Stimulated activated CD4-positive, alpha-beta T cell treated with anti-CD3 and anti-CD28 coated beads, Interleukin-12 subunit alpha, Interleukin-12 subunit beta, amount 100 ng/mL, for 4 hours (primary cell): ENCODE measurements around the gene TNS3.
"Not testable (repeated sequence)": the region's sequence is repeated elsewhere in the genome, so short reads cannot be mapped to it uniquely, and the experiment has no call there.

ENCODE experiments used
- DNase-seq: peaks from one replicate; pipeline ENCODE4 v3.0.0-alpha.2; 2020

The TNS3 gene

DNA sequence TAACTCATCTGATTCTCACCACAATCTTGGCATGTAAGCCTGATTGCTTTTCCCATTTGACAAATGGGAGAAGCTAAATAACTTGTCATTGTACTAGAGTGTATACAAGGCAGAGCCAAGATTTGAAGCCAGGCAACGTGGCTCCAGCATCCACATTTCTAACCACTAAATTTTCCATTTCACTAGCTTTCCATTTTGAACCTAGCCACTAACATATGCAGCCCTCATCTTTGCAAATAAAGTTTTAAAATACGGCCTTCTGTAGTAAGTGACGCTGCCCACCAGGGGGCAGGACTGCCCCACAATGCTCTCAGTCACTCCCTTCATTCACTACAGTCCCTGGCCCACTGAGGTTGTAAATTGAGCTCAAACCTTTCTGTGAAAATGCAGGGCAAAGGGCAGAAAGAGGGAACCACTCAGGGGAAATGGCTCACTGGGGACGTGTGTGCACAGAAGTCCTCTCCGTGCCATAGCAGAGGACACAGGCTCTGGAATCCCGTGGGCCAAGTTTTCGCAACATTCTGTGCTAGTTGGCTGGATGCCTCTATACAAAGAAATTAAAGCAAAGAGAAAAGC is 315.7 kb downstream of the TNS3 start:
- DNase-seq: no peak

DNA sequence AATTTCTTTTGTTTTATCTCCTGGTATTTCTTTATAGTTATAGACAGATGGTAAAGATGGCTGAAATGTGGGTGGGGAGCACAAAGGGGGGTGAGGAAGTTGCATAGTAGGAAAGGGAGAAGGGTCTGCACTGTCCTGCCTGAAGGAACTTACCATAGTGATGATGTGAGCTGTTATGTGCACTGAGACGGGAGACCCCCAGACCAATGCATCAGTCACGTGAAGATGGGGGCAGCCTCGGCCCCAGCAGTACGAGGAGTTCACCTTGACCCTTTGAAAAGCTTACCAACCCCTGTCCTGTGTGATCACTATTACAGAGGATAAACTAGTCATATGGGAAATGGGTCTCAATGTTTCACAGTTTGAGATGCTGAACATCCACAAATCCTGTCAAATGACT is 316.3 kb downstream of the TNS3 start:
- DNase-seq: no peak

GRCh38 chr7:47264021-47264651 is 317.8 kb downstream of the TNS3 start:
- DNase-seq: no peak

- no peak for DNase-seq
Measured at GRCh38 chr7:47262881-47263280, 319.0 kb downstream of the TNS3 start.

GRCh38 chr7:47262160-47262559 is 319.8 kb downstream of the TNS3 start:
- DNase-seq: not testable (repeated sequence)

GRCh38 chr7:47260270-47260669 is 321.6 kb downstream of the TNS3 start:
- no peak for DNase-seq

DNA sequence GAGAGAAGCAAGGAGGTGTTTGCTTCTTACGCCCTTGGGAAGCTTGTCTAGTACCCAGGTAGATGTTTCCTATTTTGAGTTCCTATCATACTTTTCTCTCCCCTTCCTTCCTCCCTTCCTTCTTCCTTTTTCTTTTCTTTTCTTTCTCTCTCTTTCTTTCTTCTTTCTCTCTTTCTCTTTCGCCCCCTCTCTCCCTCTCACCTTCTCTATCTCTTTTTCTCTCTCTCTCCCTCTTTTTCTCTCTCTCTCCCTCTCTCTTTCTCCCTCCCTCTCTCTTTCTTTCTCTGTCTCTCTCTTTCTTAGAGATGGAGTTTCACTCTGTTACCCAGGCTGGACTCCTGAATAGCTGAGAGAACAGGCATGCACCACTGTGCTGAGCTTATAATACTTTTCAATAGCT is 322.2 kb downstream of the TNS3 start:
- no peak for DNase-seq

- DNase-seq: no peak
Measured at GRCh38 chr7:47258798-47259197, 323.1 kb downstream of the TNS3 start.

DNA sequence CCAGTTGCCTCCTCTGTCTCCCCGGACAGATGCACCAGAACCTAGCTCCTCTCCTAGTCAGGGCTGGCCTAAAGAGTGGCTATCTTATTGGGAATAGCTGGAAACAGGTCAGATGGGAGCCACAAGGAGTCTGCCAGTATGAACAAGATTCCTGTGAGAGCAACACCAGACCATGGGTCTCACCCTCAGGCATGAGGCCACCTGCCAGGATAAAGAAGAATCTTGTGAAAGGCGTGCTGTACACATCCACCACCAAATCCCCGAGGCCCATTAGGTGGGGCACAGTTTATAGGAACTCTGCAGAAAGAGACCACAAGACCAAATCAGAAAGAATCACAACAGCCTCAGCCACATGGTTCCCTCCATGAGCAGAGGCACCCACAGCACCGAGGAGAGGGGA is 325.9 kb downstream of the TNS3 start:
- DNase-seq: no peak

- no peak for DNase-seq
Measured at GRCh38 chr7:47255441-47255840, 326.5 kb downstream of the TNS3 start.

GRCh38 chr7:47255007-47255406 is 326.9 kb downstream of the TNS3 start:
- no peak for DNase-seq

GRCh38 chr7:47254081-47254977 is 327.6 kb downstream of the TNS3 start:
- DNase-seq: peak; percentile 45

DNA sequence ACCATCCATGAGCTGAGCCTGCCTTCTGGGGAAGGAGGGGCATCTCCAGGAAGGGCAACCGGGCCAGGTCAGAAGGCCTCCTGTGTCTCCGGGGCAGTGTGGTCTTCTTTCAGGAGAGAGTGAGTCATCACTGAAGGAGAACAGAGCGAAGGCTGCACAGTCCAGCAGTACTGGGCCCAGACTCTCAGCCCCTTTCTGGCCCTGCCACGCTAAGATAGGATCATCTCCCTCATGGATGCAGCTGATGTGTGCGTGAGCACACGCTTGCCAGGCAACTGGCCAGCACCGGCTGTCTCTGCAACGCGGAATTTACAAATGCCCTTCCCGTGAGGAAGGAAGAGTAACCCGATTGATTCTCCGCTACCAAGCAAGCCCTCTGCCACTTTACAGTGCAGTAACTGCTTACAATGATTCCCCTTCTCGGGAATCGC is 328.2 kb downstream of the TNS3 start:
- no peak for DNase-seq

GRCh38 chr7:47252675-47253074 is 329.2 kb downstream of the TNS3 start:
- no peak for DNase-seq

DNA sequence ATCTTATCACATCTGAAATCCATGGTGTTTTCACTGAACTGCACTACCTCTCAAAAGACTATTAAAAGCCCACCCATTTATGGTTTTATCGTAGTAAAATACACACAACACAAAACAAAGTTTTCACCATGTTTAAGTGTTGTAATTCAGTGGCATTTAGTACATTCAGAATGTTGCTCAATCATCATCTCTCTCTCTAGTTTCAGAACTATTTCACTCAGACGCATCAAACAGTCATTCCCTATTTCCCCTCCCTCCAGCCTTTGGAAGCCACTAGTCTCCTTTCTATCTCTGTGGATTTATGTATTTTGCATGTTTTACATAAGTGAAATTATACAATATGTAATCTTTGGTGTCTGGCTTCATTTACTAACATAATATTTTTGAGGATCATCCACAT is 332.6 kb downstream of the TNS3 start:
- DNase-seq: no peak

GRCh38 chr7:47248797-47249196 is 333.1 kb downstream of the TNS3 start:
- DNase-seq: no peak

DNA sequence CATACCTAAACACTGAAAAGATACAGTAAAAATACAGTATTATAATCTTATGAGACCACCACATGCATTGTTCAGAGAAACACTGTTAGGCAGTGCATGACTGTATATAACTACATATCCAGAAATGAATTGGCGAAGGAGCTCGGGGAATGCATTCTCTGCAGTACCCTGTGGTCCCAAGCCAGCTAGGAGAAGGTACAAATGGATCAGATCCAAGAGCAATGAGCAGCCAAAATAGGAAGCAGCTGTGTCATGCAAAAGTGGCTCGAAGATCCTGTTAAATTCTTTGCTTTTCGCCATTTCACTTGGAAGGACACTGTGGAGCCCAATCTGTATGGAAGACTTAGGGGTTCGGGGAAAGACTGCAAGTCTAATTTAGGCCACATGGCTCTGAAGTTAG is 334.8 kb downstream of the TNS3 start:
- DNase-seq: no peak

GRCh38 chr7:47244692-47245091 is 337.2 kb downstream of the TNS3 start:
- no peak for DNase-seq

DNA sequence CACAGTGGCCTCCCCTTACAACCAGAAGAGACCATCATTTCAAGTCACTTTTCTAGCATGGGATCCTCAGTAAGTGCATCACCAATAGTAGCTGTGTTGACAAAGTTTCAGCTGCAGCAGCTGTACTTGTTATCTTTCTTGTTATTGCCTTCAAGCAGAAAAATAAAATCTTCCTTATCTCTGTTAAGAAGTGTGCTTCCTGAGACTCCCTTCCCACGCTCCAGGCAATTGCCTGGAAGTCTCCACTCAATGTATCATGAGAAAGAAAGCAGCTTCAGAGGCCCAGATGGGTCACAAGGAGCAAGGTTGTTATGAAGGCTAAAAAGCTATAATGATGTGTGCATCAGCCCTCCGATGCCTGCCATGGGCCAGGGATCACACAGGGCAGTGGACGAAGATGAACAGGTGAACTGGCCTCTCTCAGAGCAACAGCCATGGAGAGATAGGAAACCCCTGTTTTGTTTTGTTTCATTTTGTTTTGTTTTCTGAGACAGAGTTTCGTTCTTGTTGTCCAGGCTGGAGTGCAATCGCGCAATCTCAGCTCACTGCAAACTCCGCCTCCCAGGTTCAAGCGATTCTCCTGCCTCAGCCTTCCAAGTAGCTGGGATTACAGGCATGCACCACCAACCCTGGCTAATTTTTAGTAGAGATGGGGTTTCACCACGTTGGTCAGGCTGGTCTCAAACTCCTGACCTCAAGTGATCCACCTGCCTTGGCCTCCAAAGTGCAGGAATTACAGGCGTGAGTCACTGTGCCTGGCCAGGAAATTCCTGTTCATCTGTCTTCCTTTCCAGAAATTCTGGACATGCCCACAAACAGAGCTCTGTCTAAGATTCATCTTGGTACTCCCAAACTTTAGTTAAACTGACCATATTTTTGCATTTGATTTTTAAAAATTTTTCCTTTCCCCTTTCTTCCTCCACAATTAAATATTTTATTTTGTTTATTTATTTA is 340.5 kb downstream of the TNS3 start:
- DNase-seq: no peak

- no peak for DNase-seq
Measured at GRCh38 chr7:47239931-47240421, 341.9 kb downstream of the TNS3 start.

GRCh38 chr7:47239034-47239433 is 342.9 kb downstream of the TNS3 start:
- DNase-seq: no peak

DNA sequence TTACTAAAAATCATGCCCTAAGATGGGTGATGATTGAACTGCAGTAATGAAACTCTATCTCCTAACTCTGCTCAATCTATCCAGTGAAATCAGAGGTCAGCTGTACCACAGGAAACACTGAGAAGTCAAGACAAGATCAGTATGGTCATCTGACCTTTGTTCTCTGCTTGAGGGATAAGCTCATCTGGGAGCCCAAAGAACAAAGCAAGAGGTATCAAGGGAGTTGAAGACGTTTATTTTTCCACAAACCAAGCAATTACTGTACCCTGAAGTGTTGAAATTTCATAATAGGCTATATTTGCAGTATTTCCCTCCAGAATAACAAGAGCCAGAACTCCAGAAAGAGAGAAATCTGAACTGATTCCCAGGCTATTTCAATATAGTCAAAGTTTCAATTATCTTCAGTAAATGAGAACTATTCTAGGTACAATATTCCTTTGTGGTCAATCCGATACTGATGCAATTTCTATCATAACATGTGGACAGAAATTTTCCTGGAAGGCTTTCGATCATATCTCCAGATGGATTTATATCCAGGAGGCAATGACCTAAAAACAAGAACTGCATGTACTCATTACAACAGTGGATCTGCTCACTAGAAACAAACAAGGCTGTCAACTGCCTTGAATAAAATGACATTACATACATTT is 345.3 kb downstream of the TNS3 start:
- DNase-seq: no peak
